Ascending aorta (tissue), 2 donors: ENCODE results near the gene ITGA2. TPM values are rescaled to one million over a fixed set of nuclear protein-coding genes. Genes with fewer than 3 reads are reported as not detected.

ENCODE experiments used
- DNase-seq, 2 donors: peaks; one replicate each; pipeline ENCODE4 v3.0.0-alpha.2; 2019; ENCODE audit warnings: low spot score in 2 of 2
- H3K27ac ChIP-seq, 2 donors: fragments of 200-600 bp; sonication (generic); one replicate each; pipeline ENCODE4 v1.5.1; 2016 to 2017; ENCODE audit warnings: mild to moderate bottlenecking in 1 of 2
- H3K27me3 ChIP-seq: fragments of 200-600 bp; sonication (generic); one replicate; pipeline ENCODE4 v1.5.1; 2017
- H3K36me3 ChIP-seq, 2 donors: fragments of 200-600 bp; sonication (generic); one replicate each; pipeline ENCODE4 v1.5.1; 2016
- H3K4me1 ChIP-seq, 2 donors: fragments of 200-600 bp; sonication (generic); one replicate each; pipeline ENCODE4 v1.5.1; 2016 to 2017; ENCODE audit warnings: mild to moderate bottlenecking in 1 of 2
- H3K4me3 ChIP-seq, 2 donors: fragments of 200-600 bp; sonication (generic); one replicate each; pipeline ENCODE4 v1.5.1; 2016 to 2017; ENCODE audit warnings: mild to moderate bottlenecking in 1 of 2
- H3K9me3 ChIP-seq, 2 donors: fragments of 200-600 bp; sonication (generic); one replicate each; pipeline ENCODE4 v1.5.1; 2016
- intact Hi-C: fragments of 100-400 bp; cut with DNase I; formaldehyde crosslinking; loops from one replicate; pipeline ENCODE4 v1.15.1; 2023
- total RNA-seq: library from RNA; depleted of rRNA; stranded (reverse); fragments of >200 nt; gene quantifications from one replicate; pipeline ENCODE4 v1.1.0, GENCODE V29; 2016
- TF ChIP-seq, protein P1 (sequence below), 3 experiments: fragments of 200-600 bp in 2 of 3; fragments of 450-650 bp in 1 of 3; sonication (generic) in 2 of 3; IDR thresholded peaks; one replicate each; pipeline ENCODE4 v1.5.1; 2016 to 2019; ENCODE audit warnings: antibody characterized with exemption in 3 of 3, mild to moderate bottlenecking in 1 of 3, moderate library complexity in 1 of 3

Gene ITGA2
- total RNA-seq, 1 donor from 2014 or later: 3.2 TPM

DNA sequence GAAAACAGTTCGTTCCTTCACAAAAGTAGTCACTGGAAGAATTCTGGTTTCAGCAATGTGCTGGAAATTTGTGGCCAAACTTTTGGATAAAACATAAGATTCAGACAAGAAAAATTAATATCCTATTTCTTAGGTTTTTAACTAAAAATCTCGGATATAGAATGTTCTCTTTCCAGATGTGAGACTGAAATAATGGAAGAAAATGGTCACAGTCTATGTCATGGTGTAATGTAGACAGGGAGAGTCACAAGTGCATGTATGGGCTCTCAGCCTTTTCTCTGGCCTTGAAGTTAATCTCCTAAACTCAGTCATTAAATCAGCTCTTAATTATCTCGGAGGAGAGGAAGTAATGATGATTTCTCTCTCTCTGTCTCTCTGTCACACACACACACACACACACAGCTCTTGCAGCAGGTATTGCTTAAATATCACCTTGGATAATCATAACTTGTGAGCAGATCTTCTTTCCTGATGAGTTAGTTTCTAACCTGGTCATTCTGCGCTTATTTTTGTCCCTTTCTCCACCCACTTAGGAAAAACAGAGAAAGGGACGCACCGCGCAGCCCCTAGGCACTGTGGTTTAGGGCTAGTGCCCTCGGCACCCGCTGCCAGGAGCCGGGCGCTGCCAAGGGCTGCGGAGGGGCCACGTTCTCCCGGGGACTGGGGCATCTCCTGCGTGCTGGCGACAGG is 672 bp upstream of the ITGA2 start:
- Histone ChIP-seq H3K27me3 (no peaks in the 10 kb centered on the region), H3K27ac (peak overlapping the region in 1 of 2 donors; percentile 23), H3K4me3 (peak overlapping the region; percentile 78 to 92), H3K9me3 (no peaks in the 10 kb centered on the region), H3K4me1 (peaks cover 3% of the 10 kb centered on the region in 2 donors), H3K36me3 (no peaks in the 10 kb centered on the region)
- TF ChIP-seq, protein P1, sequence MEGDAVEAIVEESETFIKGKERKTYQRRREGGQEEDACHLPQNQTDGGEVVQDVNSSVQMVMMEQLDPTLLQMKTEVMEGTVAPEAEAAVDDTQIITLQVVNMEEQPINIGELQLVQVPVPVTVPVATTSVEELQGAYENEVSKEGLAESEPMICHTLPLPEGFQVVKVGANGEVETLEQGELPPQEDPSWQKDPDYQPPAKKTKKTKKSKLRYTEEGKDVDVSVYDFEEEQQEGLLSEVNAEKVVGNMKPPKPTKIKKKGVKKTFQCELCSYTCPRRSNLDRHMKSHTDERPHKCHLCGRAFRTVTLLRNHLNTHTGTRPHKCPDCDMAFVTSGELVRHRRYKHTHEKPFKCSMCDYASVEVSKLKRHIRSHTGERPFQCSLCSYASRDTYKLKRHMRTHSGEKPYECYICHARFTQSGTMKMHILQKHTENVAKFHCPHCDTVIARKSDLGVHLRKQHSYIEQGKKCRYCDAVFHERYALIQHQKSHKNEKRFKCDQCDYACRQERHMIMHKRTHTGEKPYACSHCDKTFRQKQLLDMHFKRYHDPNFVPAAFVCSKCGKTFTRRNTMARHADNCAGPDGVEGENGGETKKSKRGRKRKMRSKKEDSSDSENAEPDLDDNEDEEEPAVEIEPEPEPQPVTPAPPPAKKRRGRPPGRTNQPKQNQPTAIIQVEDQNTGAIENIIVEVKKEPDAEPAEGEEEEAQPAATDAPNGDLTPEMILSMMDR (IDR thresholded peaks at IDR 0.05): no peak
- no peak for DNase-seq
- intact Hi-C loops: no loop called here

DNA sequence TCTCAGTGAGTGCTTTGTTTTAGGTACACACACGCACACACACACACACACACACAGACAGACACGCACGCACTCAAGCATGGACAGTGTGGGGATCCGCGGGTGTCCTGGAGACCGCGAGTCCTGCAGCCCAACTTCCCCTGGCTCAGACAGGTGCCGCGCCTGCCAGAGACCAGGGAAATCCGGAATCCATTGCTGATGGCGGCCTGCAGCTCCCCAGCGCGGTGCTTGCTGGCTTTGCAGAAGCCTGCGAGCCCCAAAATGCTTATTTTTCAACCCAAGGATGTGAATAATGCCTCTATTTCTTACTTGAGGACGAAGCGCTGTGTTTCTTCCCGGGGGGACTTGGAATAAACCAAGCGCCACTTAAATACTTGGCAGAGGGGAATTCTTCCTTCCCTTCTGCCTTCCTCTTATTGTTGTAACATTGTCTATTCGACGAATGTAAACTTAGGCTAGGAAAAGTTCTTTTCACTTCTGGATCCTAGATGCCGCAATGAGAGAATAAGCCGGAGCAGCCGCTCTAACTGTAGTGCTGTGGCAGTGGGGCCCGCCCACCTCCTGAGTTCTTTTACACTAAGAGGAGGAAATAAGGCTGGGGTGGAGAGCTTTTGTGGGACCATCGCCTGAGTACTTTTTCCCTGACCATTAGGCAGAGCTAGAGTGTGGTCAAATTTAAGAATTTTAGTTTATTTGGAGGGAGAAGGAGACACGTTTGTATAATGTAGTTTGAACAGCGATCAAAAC is 802 bp downstream of the ITGA2 start:
- Histone ChIP-seq H3K36me3 (no peaks in the 10 kb centered on the region), H3K27ac (peak overlapping the region in 1 of 2 donors; percentile 44), H3K27me3 (no peaks in the 10 kb centered on the region), H3K4me1 (peaks cover 3% of the 10 kb centered on the region in 2 donors), H3K9me3 (no peaks in the 10 kb centered on the region), H3K4me3 (peak overlapping the region; percentile 78 to 92)
- TF ChIP-seq, protein P1 (IDR thresholded peaks at IDR 0.05): peak in 2 of 3 experiments; percentile 23 to 51
- DNase-seq: peak in 1 of 2 donors; percentile 65
- intact Hi-C loops: no loop called here

DNA sequence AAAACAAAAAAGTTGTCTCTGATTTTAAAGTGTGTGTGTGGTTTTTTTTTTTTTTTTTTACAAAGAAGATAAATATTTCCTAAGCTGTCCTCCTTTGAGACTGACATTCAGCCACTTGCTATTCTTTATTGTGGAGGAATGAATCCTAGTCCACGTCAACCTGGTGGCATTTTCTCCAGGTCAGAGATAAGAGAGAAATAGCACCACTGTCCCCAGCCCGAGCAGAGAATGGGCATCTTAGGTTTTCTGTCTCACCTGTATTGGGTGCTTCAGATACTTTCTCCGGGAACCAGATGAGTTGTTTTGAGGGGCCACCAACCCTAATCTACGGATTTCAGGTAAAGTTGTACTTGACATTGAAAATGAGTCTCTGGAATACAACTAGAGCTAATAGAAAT is 1.4 kb downstream of the ITGA2 start:
- Histone ChIP-seq H3K4me3 (peak overlapping the region; percentile 78 to 92), H3K27ac (no peak overlapping the region), H3K4me1 (peaks cover 3% of the 10 kb centered on the region in 2 donors), H3K9me3 (no peaks in the 10 kb centered on the region), H3K36me3 (no peaks in the 10 kb centered on the region), H3K27me3 (no peaks in the 10 kb centered on the region)
- DNase-seq: no peak
- intact Hi-C loops: no loop called here
- TF ChIP-seq, protein P1 (IDR thresholded peaks at IDR 0.05): no peak

DNA sequence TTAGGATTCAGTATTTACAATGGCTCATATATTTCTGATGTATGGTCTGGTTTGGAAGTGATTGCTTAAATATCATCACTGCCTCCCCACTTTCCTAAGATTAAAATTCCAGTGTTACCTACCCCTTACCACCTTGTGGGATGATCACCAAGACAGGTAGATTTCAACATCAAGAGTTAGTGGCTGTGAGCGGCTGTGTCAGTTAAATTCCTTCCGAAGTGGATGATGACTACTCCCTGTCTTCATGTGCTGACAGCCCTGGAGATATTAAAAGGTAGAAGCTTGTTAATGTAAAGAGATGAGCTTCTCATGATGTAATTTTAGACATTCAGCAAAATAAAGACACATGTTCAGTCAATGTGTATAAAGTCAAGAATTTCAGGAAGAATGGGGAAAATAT is 4.2 kb downstream of the ITGA2 start:
- TF ChIP-seq, protein P1 (IDR thresholded peaks at IDR 0.05): no peak
- intact Hi-C loops: no loop called here
- H3K27ac ChIP-seq: no peak overlapping the region
- H3K4me1 ChIP-seq: peaks cover 3% of the 10 kb centered on the region in 2 donors
- H3K36me3 ChIP-seq: no peaks in the 10 kb centered on the region
- DNase-seq: no peak
- H3K27me3 ChIP-seq: no peaks in the 10 kb centered on the region
- H3K4me3 ChIP-seq: no peak overlapping the region
- no peaks in the 10 kb centered on the region for H3K9me3 ChIP-seq

DNA sequence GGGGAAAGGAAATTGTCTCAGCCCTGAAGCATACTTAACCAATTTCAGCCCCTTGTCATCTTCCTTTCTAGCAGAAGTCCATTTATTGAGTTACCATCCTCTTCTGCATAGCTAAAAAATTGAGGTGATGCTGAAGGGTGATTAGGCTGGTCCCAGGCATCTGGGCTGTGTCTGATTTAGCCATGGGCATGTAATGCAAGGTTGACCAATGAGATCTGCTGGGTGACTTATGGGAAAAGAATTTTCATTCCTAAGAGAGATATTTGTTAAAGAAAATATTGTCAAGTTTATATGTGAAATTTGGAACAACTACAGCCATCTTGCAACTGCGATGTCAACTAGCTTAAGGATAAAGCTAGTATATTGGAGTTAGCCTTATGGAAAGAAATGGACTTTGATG is 5.1 kb downstream of the ITGA2 start:
- no peaks in the 10 kb centered on the region for H3K4me1 ChIP-seq
- H3K27ac ChIP-seq: no peak overlapping the region
- no peaks in the 10 kb centered on the region for H3K27me3 ChIP-seq
- no peaks in the 10 kb centered on the region for H3K36me3 ChIP-seq
- no peaks in the 10 kb centered on the region for H3K9me3 ChIP-seq
- TF ChIP-seq, protein P1 (IDR thresholded peaks at IDR 0.05): no peak
- H3K4me3 ChIP-seq: no peak overlapping the region
- intact Hi-C loops: no loop called here
- no peak for DNase-seq
